HEK293 (cell line): ENCODE results near the gene ABTB2.

Experiments used
- CTCF ChIA-PET: fragments of 350-600 bp; formaldehyde crosslinking; extraction: SDS; loops from one replicate; lab custom pipeline; 2021; ENCODE audit warnings: antibody characterized with exemption; lab: Yijun Ruan, JAX
- POLR2A ChIA-PET: fragments of 300-600 bp; formaldehyde crosslinking; extraction: SDS; loops from one replicate; lab custom pipeline; 2020; ENCODE audit warnings: antibody characterized with exemption, inconsistent platforms; lab: Yijun Ruan, JAX
- H3K27ac ChIP-seq: fragments of 200-500 bp; sonication (Bioruptor generic); 2 replicates; pipeline ENCODE4 v1.5.1; 2014; ENCODE audit warnings: low read depth, low read length, control low read depth, inconsistent platforms; ENCODE audit errors: extremely low read depth
- H3K36me3 ChIP-seq, 2 experiments: fragments of 200-500 bp in 1 of 2; sonication (Bioruptor generic) in 1 of 2; 1 replicate in 1 of 2; 2 replicates in 1 of 2; pipeline ENCODE4 v1.5.1; 2014 to 2017; ENCODE audit warnings: inconsistent platforms in 2 of 2, low read length in 2 of 2; ENCODE audit not compliant: control insufficient read depth in 2 of 2, insufficient read depth in 1 of 2
- H3K4me1 ChIP-seq: fragments of 200-500 bp; sonication (Bioruptor generic); 2 replicates; pipeline ENCODE4 v1.5.1; 2014; ENCODE audit warnings: mild to moderate bottlenecking, low read length, inconsistent platforms; ENCODE audit not compliant: control insufficient read depth, insufficient read depth
- H3K4me3 ChIP-seq: 2 replicates; pipeline ENCODE4 v1.5.1; 2011; ENCODE audit warnings: low read depth, mild to moderate bottlenecking, control low read depth, low read length, moderate library complexity
- H3K9me3 ChIP-seq: fragments of 200-500 bp; sonication (Bioruptor generic); 2 replicates; pipeline ENCODE4 v1.5.1; 2014; ENCODE audit warnings: low read depth, low read length, inconsistent platforms; ENCODE audit not compliant: control insufficient read depth, insufficient read depth
- MZF1 ChIP-seq: fragments of 450-650 bp; formaldehyde crosslinking; IDR thresholded peaks from 2 replicates; pipeline ENCODE4 v1.5.1; 2017; ENCODE audit warnings: missing biosample characterization, missing genetic modification characterization, borderline replicate concordance
- OSR2 ChIP-seq: fragments of 450-650 bp; formaldehyde crosslinking; IDR thresholded peaks from 2 replicates; pipeline ENCODE4 v1.5.1; 2016; ENCODE audit warnings: missing biosample characterization, missing genetic modification characterization
- TRIM28 ChIP-seq: IDR thresholded peaks from 2 replicates; pipeline ENCODE4 v1.6.1; 2011; ENCODE audit warnings: low read length, control low read depth, borderline replicate concordance
- ZBTB17 ChIP-seq: fragments of 450-650 bp; formaldehyde crosslinking; IDR thresholded peaks from 2 replicates; pipeline ENCODE4 v1.5.1; 2016; ENCODE audit warnings: missing biosample characterization, missing genetic modification characterization
- ZBTB7A ChIP-seq: fragments of 450-650 bp; formaldehyde crosslinking; IDR thresholded peaks from 2 replicates; pipeline ENCODE4 v1.5.1; 2016; ENCODE audit warnings: low read depth, missing biosample characterization, missing genetic modification characterization
- ZNF133 ChIP-seq: fragments of 450-650 bp; formaldehyde crosslinking; IDR thresholded peaks from 2 replicates; pipeline ENCODE4 v1.5.1; 2016; ENCODE audit warnings: missing biosample characterization, missing genetic modification characterization
- ZNF169 ChIP-seq: fragments of 450-650 bp; formaldehyde crosslinking; IDR thresholded peaks from 2 replicates; pipeline ENCODE4 v1.5.1; 2016; ENCODE audit warnings: missing biosample characterization, missing genetic modification characterization
- ZNF184 ChIP-seq: fragments of 450-650 bp; IDR thresholded peaks from 2 replicates; pipeline ENCODE4 v1.5.1; 2018; ENCODE audit warnings: missing biosample characterization, mild to moderate bottlenecking, missing genetic modification characterization
- ZNF394 ChIP-seq: fragments of 450-650 bp; formaldehyde crosslinking; IDR thresholded peaks from 2 replicates; pipeline ENCODE4 v1.5.1; 2016; ENCODE audit warnings: missing biosample characterization, missing genetic modification characterization, mild to moderate bottlenecking, moderate library complexity, borderline replicate concordance
- ZNF398 ChIP-seq: fragments of 450-650 bp; formaldehyde crosslinking; IDR thresholded peaks from 2 replicates; pipeline ENCODE4 v1.5.1; 2017; ENCODE audit warnings: missing biosample characterization, missing genetic modification characterization
- ZNF416 ChIP-seq: fragments of 450-650 bp; formaldehyde crosslinking; IDR thresholded peaks from 2 replicates; pipeline ENCODE4 v1.5.1; 2016; ENCODE audit warnings: missing biosample characterization, missing genetic modification characterization
- ZNF558 ChIP-seq: fragments of 450-650 bp; formaldehyde crosslinking; IDR thresholded peaks from 2 replicates; pipeline ENCODE4 v1.5.1; 2016; ENCODE audit warnings: missing biosample characterization, missing genetic modification characterization
- ZNF623 ChIP-seq: fragments of 450-650 bp; formaldehyde crosslinking; IDR thresholded peaks from 2 replicates; pipeline ENCODE4 v1.5.1; 2016; ENCODE audit warnings: missing biosample characterization, missing genetic modification characterization
- ZNF830 ChIP-seq: fragments of 450-650 bp; IDR thresholded peaks from 2 replicates; pipeline ENCODE4 v1.5.0; 2018; ENCODE audit warnings: missing biosample characterization, missing genetic modification characterization, low read depth, mild to moderate bottlenecking, moderate library complexity
- ZNF837 ChIP-seq: fragments of 450-650 bp; formaldehyde crosslinking; IDR thresholded peaks from 2 replicates; pipeline ENCODE4 v1.5.1; 2016; ENCODE audit warnings: missing biosample characterization, missing genetic modification characterization
- ZSCAN18 ChIP-seq: fragments of 450-650 bp; formaldehyde crosslinking; IDR thresholded peaks from 2 replicates; pipeline ENCODE4 v1.5.1; 2016; ENCODE audit warnings: missing biosample characterization, missing genetic modification characterization
- TF ChIP-seq, protein P1 (sequence below): fragments of 450-650 bp; formaldehyde crosslinking; IDR thresholded peaks from 2 replicates; pipeline ENCODE4 v1.5.1; 2017; ENCODE audit warnings: missing biosample characterization, missing genetic modification characterization
- TF ChIP-seq, protein P2 (sequence below): fragments of 450-650 bp; formaldehyde crosslinking; IDR thresholded peaks from 2 replicates; pipeline ENCODE4 v1.5.1; 2016; ENCODE audit warnings: missing biosample characterization, missing genetic modification characterization
- TF ChIP-seq, protein P3 (sequence below): fragments of 450-650 bp; formaldehyde crosslinking; IDR thresholded peaks from 2 replicates; pipeline ENCODE4 v1.5.1; 2016; ENCODE audit warnings: missing biosample characterization, missing genetic modification characterization
- TF ChIP-seq, protein P4 (sequence below): fragments of 450-650 bp; formaldehyde crosslinking; IDR thresholded peaks from 2 replicates; pipeline ENCODE4 v1.5.1; 2016; ENCODE audit warnings: missing biosample characterization, missing genetic modification characterization, borderline replicate concordance
- TF ChIP-seq, protein P5 (sequence below): fragments of 450-650 bp; formaldehyde crosslinking; IDR thresholded peaks from 2 replicates; pipeline ENCODE4 v1.5.1; 2016; ENCODE audit warnings: missing biosample characterization, missing genetic modification characterization, low read depth

Gene ABTB2

GRCh38 chr11:34343153-34343552, 14.7 kb downstream of the ABTB2 start (continued):
- TF ChIP-seq, protein P1, sequence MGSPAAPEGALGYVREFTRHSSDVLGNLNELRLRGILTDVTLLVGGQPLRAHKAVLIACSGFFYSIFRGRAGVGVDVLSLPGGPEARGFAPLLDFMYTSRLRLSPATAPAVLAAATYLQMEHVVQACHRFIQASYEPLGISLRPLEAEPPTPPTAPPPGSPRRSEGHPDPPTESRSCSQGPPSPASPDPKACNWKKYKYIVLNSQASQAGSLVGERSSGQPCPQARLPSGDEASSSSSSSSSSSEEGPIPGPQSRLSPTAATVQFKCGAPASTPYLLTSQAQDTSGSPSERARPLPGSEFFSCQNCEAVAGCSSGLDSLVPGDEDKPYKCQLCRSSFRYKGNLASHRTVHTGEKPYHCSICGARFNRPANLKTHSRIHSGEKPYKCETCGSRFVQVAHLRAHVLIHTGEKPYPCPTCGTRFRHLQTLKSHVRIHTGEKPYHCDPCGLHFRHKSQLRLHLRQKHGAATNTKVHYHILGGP (tag by site-specific recombination): no peak
- TF ChIP-seq ZNF169 (no peak), TRIM28 (no peak), ZNF394 (tag by site-specific recombination) (no peak), ZNF133 (tag by site-specific recombination) (no peak), MZF1 (tag by site-specific recombination) (no peak), ZBTB7A (tag by site-specific recombination) (no peak)

DNA sequence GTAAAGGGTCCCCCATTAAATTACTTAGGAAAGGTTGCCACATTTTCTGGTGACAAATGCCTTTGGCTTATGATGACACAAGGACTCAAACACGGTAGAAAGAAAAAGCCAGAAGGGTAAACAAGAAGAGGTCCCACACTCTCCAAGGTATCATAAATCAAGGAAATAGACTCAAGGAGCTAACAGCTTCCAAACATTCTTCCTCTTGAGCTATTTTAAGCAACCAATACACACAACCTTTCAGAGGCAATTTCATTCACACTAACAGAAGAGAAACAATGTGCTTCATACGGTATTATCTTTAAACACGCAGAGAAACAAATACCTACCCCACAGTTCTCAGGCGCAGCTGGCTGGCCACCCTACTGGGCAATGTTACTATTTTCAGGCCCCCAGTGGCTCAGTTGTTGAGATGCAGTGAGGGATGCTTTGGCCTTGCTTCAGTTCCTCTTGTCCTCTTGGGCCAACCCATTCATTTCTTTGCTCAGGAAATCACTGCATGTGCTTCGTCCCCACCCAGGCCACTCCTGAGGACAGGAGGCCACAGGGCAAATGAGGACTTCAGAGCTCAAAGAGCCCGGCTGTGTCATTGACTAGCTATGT, 15.8 kb downstream of the ABTB2 start:
- Histone ChIP-seq H3K4me3 (no peak overlapping the region), H3K36me3 (no peaks in the 10 kb centered on the region), H3K27ac (no peak overlapping the region), H3K9me3 (no peaks in the 10 kb centered on the region), H3K4me1 (peaks cover 13% of the 10 kb centered on the region)
- ChIA-PET CTCF (interaction anchor here (1.8 kb wide), 1 partner anchor 168 kb away, joined by 9 read pairs; no protein-coding TSS in a partner anchor), POLR2A (no interaction called here)
- TF ChIP-seq, protein P2, sequence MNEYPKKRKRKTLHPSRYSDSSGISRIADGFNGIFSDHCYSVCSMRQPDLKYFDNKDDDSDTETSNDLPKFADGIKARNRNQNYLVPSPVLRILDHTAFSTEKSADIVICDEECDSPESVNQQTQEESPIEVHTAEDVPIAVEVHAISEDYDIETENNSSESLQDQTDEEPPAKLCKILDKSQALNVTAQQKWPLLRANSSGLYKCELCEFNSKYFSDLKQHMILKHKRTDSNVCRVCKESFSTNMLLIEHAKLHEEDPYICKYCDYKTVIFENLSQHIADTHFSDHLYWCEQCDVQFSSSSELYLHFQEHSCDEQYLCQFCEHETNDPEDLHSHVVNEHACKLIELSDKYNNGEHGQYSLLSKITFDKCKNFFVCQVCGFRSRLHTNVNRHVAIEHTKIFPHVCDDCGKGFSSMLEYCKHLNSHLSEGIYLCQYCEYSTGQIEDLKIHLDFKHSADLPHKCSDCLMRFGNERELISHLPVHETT (tag by site-specific recombination): no peak
- no peak for TF ChIP-seq ZNF623
- no peak for TF ChIP-seq ZNF184 (tag by site-specific recombination)
- no peak for TF ChIP-seq ZNF398 (tag by site-specific recombination)
- TF ChIP-seq, protein P3, sequence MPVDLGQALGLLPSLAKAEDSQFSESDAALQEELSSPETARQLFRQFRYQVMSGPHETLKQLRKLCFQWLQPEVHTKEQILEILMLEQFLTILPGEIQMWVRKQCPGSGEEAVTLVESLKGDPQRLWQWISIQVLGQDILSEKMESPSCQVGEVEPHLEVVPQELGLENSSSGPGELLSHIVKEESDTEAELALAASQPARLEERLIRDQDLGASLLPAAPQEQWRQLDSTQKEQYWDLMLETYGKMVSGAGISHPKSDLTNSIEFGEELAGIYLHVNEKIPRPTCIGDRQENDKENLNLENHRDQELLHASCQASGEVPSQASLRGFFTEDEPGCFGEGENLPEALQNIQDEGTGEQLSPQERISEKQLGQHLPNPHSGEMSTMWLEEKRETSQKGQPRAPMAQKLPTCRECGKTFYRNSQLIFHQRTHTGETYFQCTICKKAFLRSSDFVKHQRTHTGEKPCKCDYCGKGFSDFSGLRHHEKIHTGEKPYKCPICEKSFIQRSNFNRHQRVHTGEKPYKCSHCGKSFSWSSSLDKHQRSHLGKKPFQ (tag by site-specific recombination): peak; percentile 58
- no peak for TF ChIP-seq ZNF558
- TF ChIP-seq, protein P4, sequence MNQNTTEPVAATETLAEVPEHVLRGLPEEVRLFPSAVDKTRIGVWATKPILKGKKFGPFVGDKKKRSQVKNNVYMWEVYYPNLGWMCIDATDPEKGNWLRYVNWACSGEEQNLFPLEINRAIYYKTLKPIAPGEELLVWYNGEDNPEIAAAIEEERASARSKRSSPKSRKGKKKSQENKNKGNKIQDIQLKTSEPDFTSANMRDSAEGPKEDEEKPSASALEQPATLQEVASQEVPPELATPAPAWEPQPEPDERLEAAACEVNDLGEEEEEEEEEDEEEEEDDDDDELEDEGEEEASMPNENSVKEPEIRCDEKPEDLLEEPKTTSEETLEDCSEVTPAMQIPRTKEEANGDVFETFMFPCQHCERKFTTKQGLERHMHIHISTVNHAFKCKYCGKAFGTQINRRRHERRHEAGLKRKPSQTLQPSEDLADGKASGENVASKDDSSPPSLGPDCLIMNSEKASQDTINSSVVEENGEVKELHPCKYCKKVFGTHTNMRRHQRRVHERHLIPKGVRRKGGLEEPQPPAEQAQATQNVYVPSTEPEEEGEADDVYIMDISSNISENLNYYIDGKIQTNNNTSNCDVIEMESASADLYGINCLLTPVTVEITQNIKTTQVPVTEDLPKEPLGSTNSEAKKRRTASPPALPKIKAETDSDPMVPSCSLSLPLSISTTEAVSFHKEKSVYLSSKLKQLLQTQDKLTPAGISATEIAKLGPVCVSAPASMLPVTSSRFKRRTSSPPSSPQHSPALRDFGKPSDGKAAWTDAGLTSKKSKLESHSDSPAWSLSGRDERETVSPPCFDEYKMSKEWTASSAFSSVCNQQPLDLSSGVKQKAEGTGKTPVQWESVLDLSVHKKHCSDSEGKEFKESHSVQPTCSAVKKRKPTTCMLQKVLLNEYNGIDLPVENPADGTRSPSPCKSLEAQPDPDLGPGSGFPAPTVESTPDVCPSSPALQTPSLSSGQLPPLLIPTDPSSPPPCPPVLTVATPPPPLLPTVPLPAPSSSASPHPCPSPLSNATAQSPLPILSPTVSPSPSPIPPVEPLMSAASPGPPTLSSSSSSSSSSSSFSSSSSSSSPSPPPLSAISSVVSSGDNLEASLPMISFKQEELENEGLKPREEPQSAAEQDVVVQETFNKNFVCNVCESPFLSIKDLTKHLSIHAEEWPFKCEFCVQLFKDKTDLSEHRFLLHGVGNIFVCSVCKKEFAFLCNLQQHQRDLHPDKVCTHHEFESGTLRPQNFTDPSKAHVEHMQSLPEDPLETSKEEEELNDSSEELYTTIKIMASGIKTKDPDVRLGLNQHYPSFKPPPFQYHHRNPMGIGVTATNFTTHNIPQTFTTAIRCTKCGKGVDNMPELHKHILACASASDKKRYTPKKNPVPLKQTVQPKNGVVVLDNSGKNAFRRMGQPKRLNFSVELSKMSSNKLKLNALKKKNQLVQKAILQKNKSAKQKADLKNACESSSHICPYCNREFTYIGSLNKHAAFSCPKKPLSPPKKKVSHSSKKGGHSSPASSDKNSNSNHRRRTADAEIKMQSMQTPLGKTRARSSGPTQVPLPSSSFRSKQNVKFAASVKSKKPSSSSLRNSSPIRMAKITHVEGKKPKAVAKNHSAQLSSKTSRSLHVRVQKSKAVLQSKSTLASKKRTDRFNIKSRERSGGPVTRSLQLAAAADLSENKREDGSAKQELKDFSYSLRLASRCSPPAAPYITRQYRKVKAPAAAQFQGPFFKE (tag by site-specific recombination): no peak
- TF ChIP-seq ZNF830 (tag by site-specific recombination): no peak
- TF ChIP-seq ZBTB17 (tag by site-specific recombination): no peak
- no peak for TF ChIP-seq ZNF837
- no peak for TF ChIP-seq ZSCAN18 (tag by site-specific recombination)
- no peak for TF ChIP-seq ZNF416
- TF ChIP-seq, protein P5, sequence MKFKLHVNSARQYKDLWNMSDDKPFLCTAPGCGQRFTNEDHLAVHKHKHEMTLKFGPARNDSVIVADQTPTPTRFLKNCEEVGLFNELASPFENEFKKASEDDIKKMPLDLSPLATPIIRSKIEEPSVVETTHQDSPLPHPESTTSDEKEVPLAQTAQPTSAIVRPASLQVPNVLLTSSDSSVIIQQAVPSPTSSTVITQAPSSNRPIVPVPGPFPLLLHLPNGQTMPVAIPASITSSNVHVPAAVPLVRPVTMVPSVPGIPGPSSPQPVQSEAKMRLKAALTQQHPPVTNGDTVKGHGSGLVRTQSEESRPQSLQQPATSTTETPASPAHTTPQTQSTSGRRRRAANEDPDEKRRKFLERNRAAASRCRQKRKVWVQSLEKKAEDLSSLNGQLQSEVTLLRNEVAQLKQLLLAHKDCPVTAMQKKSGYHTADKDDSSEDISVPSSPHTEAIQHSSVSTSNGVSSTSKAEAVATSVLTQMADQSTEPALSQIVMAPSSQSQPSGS (tag by site-specific recombination): no peak
- peak; percentile 41; the same call in 1 of the 2 replicates for TF ChIP-seq OSR2
